ENCODE data around the gene STAB2. TPM values are rescaled to one million over a fixed set of nuclear protein-coding genes. Genes with fewer than 3 reads are reported as not detected.

STAB2 gene
- total and polyA plus RNA-seq, 2 donors (not counting 1 experiment from before 2014, with no cell fraction given), result not detected

DNA sequence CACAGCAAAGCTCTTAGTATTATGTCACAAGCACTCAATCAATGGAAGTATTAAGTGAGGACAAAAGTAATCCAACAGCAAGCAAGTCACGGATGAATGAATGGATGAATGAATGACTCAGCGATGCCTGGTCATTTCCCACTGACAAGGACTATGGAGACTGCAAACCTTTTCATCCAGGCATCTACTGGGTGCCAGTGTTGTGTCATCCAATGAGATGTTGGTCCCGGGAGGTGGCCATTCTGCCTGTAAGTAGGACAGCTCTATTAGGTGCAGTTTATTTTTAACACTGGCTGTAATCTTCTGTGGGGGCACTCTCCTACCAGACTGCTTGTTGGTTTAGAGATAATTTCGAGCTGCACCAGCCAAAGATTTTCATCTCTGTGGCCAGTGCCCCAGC lies 39.4 kb downstream of the STAB2 start:
- TF ChIP-seq EZH2 (IDR thresholded peaks at IDR 0.05; ENCODE audit: borderline replicate concordance, insufficient read depth, low read depth, low read length, poor library complexity, severe bottlenecking) (no peak), CTCF (IDR thresholded peaks at IDR 0.05) (no peak)
- no peaks in the 10 kb centered on the region for H3K36me3 ChIP-seq (replicated peaks in 1 of 2; ENCODE audit: control extremely low read depth in 1 of 2, control insufficient read depth in 1 of 2, extremely low read depth in 1 of 2, insufficient read depth in 2 of 2, low read length in 1 of 2)
- ATAC-seq (ENCODE audit: low read depth), result no peak
- POLR2A ChIA-PET, result no interaction called here
- no peaks in the 10 kb centered on the region for H3K79me2 ChIP-seq (ENCODE audit: control insufficient read depth, insufficient read depth, low read length)
- H3K4me1 ChIP-seq (ENCODE audit: control insufficient read depth in 2 of 2, insufficient read depth in 2 of 2, low read length in 2 of 2), result no peaks in the 10 kb centered on the region
- peaks cover 0 to 3% (median 0%) of the 10 kb centered on the region in 3 donors for H3K9me3 ChIP-seq (ENCODE audit: control extremely low read depth in 1 of 3, control insufficient read depth in 2 of 3, insufficient read depth in 1 of 3, low read length in 2 of 3)
- Mint-ChIP-seq H3K27me3 (peaks cover 9% of the 10 kb centered on the region), H3K4me3 (no peak overlapping the region), H3K9me3 (ENCODE audit: insufficient read depth) (peaks cover 4% of the 10 kb centered on the region), H3K4me1 (no peaks in the 10 kb centered on the region), H3K27ac (no peak overlapping the region)
- CTCF ChIA-PET, result no interaction called here
- H3K9ac ChIP-seq (ENCODE audit: low read length), result no peak overlapping the region
- H3K27ac ChIP-seq (ENCODE audit: low read length in 2 of 2), result no peak overlapping the region
- H3K4me2 ChIP-seq (replicated peaks; ENCODE audit: low read depth, low read length, poor library complexity, severe bottlenecking), result no peak overlapping the region
- H3K4me3 ChIP-seq (ENCODE audit: control extremely low read depth in 1 of 5, extremely low read depth in 1 of 5, insufficient read depth in 1 of 5, low read depth in 2 of 5, low read length in 4 of 5), result no peak overlapping the region
- no peak for DNase-seq
- WGBS (ENCODE audit: insufficient coverage), result 61% methylated on average over 2 of the region's 4 CpGs
- intact Hi-C loops (cut with micrococcal nuclease), result no loop called here
- H2AFZ ChIP-seq (ENCODE audit: insufficient read depth, low read depth, low read length, poor library complexity, severe bottlenecking), result no peak overlapping the region
- peaks cover 0 to 4% (median 0%) of the 10 kb centered on the region in 4 experiments for H3K27me3 ChIP-seq (replicated peaks in 1 of 4; ENCODE audit: control extremely low read depth in 1 of 4, control insufficient read depth in 3 of 4, insufficient read depth in 4 of 4, low read length in 3 of 4)
- H4K20me1 ChIP-seq (ENCODE audit: control insufficient read depth, insufficient read depth, low read length, poor library complexity, severe bottlenecking), result no peaks in the 10 kb centered on the region

DNA sequence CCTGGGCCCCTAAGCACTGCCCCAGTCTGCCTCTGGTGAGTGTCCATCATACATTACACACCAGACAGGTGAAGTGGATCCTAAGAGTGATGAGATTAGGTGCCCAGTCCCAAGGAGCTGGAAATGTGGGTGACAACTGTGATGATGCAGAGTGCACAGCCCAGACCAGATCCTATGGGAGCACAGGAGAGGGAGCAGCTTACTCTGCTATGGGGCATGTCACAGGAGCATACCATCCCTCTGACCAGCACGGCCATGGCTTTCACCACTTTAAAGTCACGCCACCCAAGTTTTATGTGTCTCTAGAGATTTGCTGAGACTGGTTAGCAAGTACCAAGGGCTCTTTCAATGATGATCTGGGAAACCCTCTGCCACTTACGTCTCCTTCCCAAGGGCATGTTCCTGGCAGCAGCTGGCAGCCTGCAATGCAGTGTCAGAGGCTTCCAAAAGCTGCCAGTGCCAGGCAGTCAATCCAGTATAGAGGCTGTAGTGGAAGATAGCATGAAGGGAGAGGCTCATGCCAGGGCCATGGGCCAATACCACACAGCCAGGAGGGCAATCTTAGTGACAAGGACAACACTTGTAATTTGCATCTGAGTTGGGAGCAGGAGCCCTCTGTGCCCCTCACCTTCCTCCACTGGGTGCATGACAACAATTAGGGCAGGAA lies 40.2 kb downstream of the STAB2 start:
- Histone ChIP-seq H3K27ac (ENCODE audit: low read length in 2 of 2) (no peak overlapping the region), H3K27me3 (replicated peaks in 1 of 4; ENCODE audit: control extremely low read depth in 1 of 4, control insufficient read depth in 3 of 4, insufficient read depth in 4 of 4, low read length in 3 of 4) (peaks cover 0 to 4% (median 0%) of the 10 kb centered on the region in 4 experiments), H4K20me1 (ENCODE audit: control insufficient read depth, insufficient read depth, low read length, poor library complexity, severe bottlenecking) (no peaks in the 10 kb centered on the region), H3K4me1 (ENCODE audit: control insufficient read depth in 2 of 2, insufficient read depth in 2 of 2, low read length in 2 of 2) (no peaks in the 10 kb centered on the region), H2AFZ (ENCODE audit: insufficient read depth, low read depth, low read length, poor library complexity, severe bottlenecking) (no peak overlapping the region), H3K9me3 (ENCODE audit: control extremely low read depth in 1 of 3, control insufficient read depth in 2 of 3, insufficient read depth in 1 of 3, low read length in 2 of 3) (peaks cover 0 to 4% (median 2%) of the 10 kb centered on the region in 3 donors), H3K79me2 (ENCODE audit: control insufficient read depth, insufficient read depth, low read length) (no peaks in the 10 kb centered on the region), H3K9ac (ENCODE audit: low read length) (no peak overlapping the region), H3K4me3 (ENCODE audit: control extremely low read depth in 1 of 5, extremely low read depth in 1 of 5, insufficient read depth in 1 of 5, low read depth in 2 of 5, low read length in 4 of 5) (no peak overlapping the region), H3K36me3 (replicated peaks in 1 of 2; ENCODE audit: control extremely low read depth in 1 of 2, control insufficient read depth in 1 of 2, extremely low read depth in 1 of 2, insufficient read depth in 2 of 2, low read length in 1 of 2) (no peaks in the 10 kb centered on the region), H3K4me2 (replicated peaks; ENCODE audit: low read depth, low read length, poor library complexity, severe bottlenecking) (no peak overlapping the region)
- CTCF ChIA-PET, result no interaction called here
- DNase-seq, result no peak
- no peak for TF ChIP-seq EZH2 (IDR thresholded peaks at IDR 0.05; ENCODE audit: borderline replicate concordance, insufficient read depth, low read depth, low read length, poor library complexity, severe bottlenecking)
- no peak for TF ChIP-seq CTCF (IDR thresholded peaks at IDR 0.05)
- no peak overlapping the region for H3K4me3 Mint-ChIP-seq
- H3K4me1 Mint-ChIP-seq, result no peaks in the 10 kb centered on the region
- 100% methylated on average over 2 of the region's 3 CpGs for WGBS (ENCODE audit: insufficient coverage)
- intact Hi-C loops (cut with micrococcal nuclease), result no loop called here
- POLR2A ChIA-PET, result no interaction called here
- no peak for ATAC-seq (ENCODE audit: low read depth)
- H3K27me3 Mint-ChIP-seq, result peaks cover 17% of the 10 kb centered on the region
- H3K27ac Mint-ChIP-seq, result no peak overlapping the region
- peaks cover 12% of the 10 kb centered on the region for H3K9me3 Mint-ChIP-seq (ENCODE audit: insufficient read depth)
